Uterus (tissue), 4 donors: ENCODE data around the gene USP10. TPM values are rescaled to one million over a fixed set of nuclear protein-coding genes. Genes with fewer than 3 reads are reported as not detected.

Experiments used
- DNase-seq, 2 donors: peaks; one replicate each; pipeline ENCODE4 v3.0.0-alpha.2; 2019 to 2020
- H3K27ac ChIP-seq, 2 donors: fragments of 200-600 bp; sonication (generic); 1 replicate in 1 of 2; 2 replicates in 1 of 2; pipeline ENCODE4 v1.5.1; 2016 to 2018
- H3K27me3 ChIP-seq, 2 donors: fragments of 200-600 bp; sonication (generic); one replicate each; pipeline ENCODE4 v1.5.1; 2018 to 2019; ENCODE audit warnings: control low read depth in 1 of 2
- H3K36me3 ChIP-seq, 2 donors: fragments of 200-600 bp; sonication (generic); one replicate each; pipeline ENCODE4 v1.5.1; 2019; ENCODE audit warnings: control low read depth in 1 of 2
- H3K4me1 ChIP-seq, 2 donors: fragments of 200-600 bp; sonication (generic); one replicate each; pipeline ENCODE4 v1.5.1; 2018 to 2019; ENCODE audit warnings: control low read depth in 1 of 2
- H3K4me3 ChIP-seq, 2 donors: fragments of 200-600 bp; sonication (generic); 1 replicate in 1 of 2; 2 replicates in 1 of 2; pipeline ENCODE4 v1.5.1; 2018 to 2019; ENCODE audit warnings: mild to moderate bottlenecking in 1 of 2
- H3K9me3 ChIP-seq, 2 donors: fragments of 200-600 bp; sonication (generic); one replicate each; pipeline ENCODE4 v1.5.1; 2019; ENCODE audit warnings: control low read depth in 1 of 2
- CTCF ChIP-seq, 4 experiments: fragments of 200-600 bp in 2 of 4; fragments of 450-650 bp in 2 of 4; sonication (generic) in 2 of 4; IDR thresholded peaks; one replicate each; pipeline ENCODE4 v1.5.1; 2016 to 2019; ENCODE audit warnings: antibody characterized with exemption in 4 of 4, mild to moderate bottlenecking in 2 of 4, moderate library complexity in 1 of 4
- POLR2A ChIP-seq, 2 donors: fragments of 450-650 bp; IDR thresholded peaks; one replicate each; pipeline ENCODE4 v1.6.1; 2016; ENCODE audit warnings: antibody characterized with exemption in 2 of 2, mild to moderate bottlenecking in 1 of 2, moderate library complexity in 1 of 2
- intact Hi-C: fragments of 100-400 bp; cut with DNase I; formaldehyde crosslinking; loops from one replicate; pipeline ENCODE4 v1.15.1; 2023; ENCODE audit warnings: low total_unique reads
- total RNA-seq, 4 donors: library from RNA; depleted of rRNA in 3 of 4; stranded (reverse); fragments of >200 nt in 3 of 4; gene quantifications; one replicate each; pipeline versions ENCODE4 v1.1.0 to v1.2.4, GENCODE V29; 2014 to 2023
- donor health status: DM: yes; HTN: yes; CAD: no.

USP10 gene
- total RNA-seq, 4 donors from 2014 or later, result 12.6 to 83.3 (median 44.2) TPM

- Histone ChIP-seq H3K4me1 (no peaks in the 10 kb centered on the region), H3K4me3 (no peak overlapping the region), H3K27me3 (no peaks in the 10 kb centered on the region), H3K36me3 (no peaks in the 10 kb centered on the region), H3K27ac (no peak overlapping the region), H3K9me3 (no peaks in the 10 kb centered on the region)
- TF ChIP-seq CTCF (IDR thresholded peaks at IDR 0.05), result no peak
- no peak for TF ChIP-seq POLR2A (IDR thresholded peaks at IDR 0.05)
- DNase-seq, result no peak
- intact Hi-C loops, result no loop called here
These were observed 32.0 kb upstream of the USP10 start for GRCh38 chr16:84667600-84668309.

GRCh38 chr16:84670063-84670462 lies 29.7 kb upstream of the USP10 start:
- intact Hi-C loops, result loop anchor here (10.0 kb wide), 1 partner anchor 55 kb away; no protein-coding TSS in a partner anchor
- no peak for DNase-seq
- Histone ChIP-seq H3K4me1 (no peaks in the 10 kb centered on the region), H3K36me3 (no peaks in the 10 kb centered on the region), H3K27ac (no peak overlapping the region), H3K27me3 (no peaks in the 10 kb centered on the region), H3K9me3 (no peaks in the 10 kb centered on the region), H3K4me3 (no peak overlapping the region)
- no peak for TF ChIP-seq POLR2A (IDR thresholded peaks at IDR 0.05)
- TF ChIP-seq CTCF (IDR thresholded peaks at IDR 0.05), result no peak

- intact Hi-C loops, result loop anchor here (10.0 kb wide), 1 partner anchor 52 kb away; no protein-coding TSS in a partner anchor
- no peak overlapping the region for H3K4me3 ChIP-seq
- peak; percentile 70 for DNase-seq
These were observed 27.3 kb upstream of the USP10 start for GRCh38 chr16:84672276-84673202.

GRCh38 chr16:84673203-84673535 lies 26.6 kb upstream of the USP10 start:
- no peak for DNase-seq
- no peaks in the 10 kb centered on the region for H3K27me3 ChIP-seq
- no peaks in the 10 kb centered on the region for H3K36me3 ChIP-seq
- H3K9me3 ChIP-seq, result no peaks in the 10 kb centered on the region
- intact Hi-C loops, result loop anchor here (10.0 kb wide), 1 partner anchor 52 kb away; no protein-coding TSS in a partner anchor
- TF ChIP-seq POLR2A (IDR thresholded peaks at IDR 0.05) (no peak), CTCF (IDR thresholded peaks at IDR 0.05) (no peak)
- H3K27ac ChIP-seq, result no peak overlapping the region
- no peaks in the 10 kb centered on the region for H3K4me1 ChIP-seq
- H3K4me3 ChIP-seq, result no peak overlapping the region

More at GRCh38 chr16:84672276-84673202, 27.3 kb upstream of the USP10 start:
- Histone ChIP-seq H3K9me3 (no peaks in the 10 kb centered on the region), H3K4me1 (no peaks in the 10 kb centered on the region), H3K27me3 (no peaks in the 10 kb centered on the region), H3K27ac (no peak overlapping the region), H3K36me3 (no peaks in the 10 kb centered on the region)
- no peak for TF ChIP-seq POLR2A (IDR thresholded peaks at IDR 0.05)
- TF ChIP-seq CTCF (IDR thresholded peaks at IDR 0.05), result peak; percentile 81 to 91 (median 88)

- H3K27ac ChIP-seq, result no peak overlapping the region
- no peaks in the 10 kb centered on the region for H3K36me3 ChIP-seq
- TF ChIP-seq CTCF (IDR thresholded peaks at IDR 0.05), result no peak
- TF ChIP-seq POLR2A (IDR thresholded peaks at IDR 0.05), result no peak
- no peaks in the 10 kb centered on the region for H3K4me1 ChIP-seq
- H3K4me3 ChIP-seq, result no peak overlapping the region
- H3K27me3 ChIP-seq, result no peaks in the 10 kb centered on the region
- intact Hi-C loops, result loop anchor here (10.0 kb wide), 1 partner anchor 51 kb away; no protein-coding TSS in a partner anchor
- H3K9me3 ChIP-seq, result no peaks in the 10 kb centered on the region
- no peak for DNase-seq
These were observed 26.2 kb upstream of the USP10 start for GRCh38 chr16:84673561-84673960.
